ENCODE data around the gene DMD.

DNA sequence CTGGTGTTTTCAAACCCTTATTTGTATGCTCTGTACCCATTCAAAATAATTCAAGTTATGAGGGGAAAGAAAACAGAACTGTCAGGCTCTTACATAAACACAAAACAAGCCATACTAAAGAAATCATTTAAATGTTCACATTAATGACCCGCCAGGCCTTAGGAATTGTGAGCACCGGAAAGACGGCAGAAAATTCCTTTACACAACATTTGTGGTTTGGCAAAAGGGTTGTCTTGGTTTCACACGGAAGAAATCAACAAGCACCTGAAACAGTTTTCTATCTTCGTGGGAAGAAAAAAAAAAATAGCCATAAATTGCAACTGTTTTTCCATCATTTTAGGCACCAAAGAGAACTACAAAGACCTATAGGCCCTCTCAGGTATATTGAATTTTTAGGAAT lies 1951.0 kb downstream of the DMD start:
- no peak for TF ChIP-seq EZH2 (IDR thresholded peaks at IDR 0.05; ENCODE audit: insufficient read depth, poor library complexity, severe bottlenecking)
- no peak for TF ChIP-seq EZH2phosphoT487 (IDR thresholded peaks at IDR 0.05; ENCODE audit: insufficient read depth, low read depth)

Measured in GM23248 (cell line).